Central memory CD4-positive, alpha-beta T cell (primary cell): Measurements from ENCODE around the gene GALNT13.

Experiments
- DNase-seq: peaks from one replicate; pipeline ENCODE4 v3.0.0; 2022
- total RNA-seq, 3 experiments: gene quantifications; one replicate each; lab custom pipeline; 2026; lab: John Stamatoyannopoulos, UW

The GALNT13 gene
- total RNA-seq: 0 reads per million in 3 experiments

DNA sequence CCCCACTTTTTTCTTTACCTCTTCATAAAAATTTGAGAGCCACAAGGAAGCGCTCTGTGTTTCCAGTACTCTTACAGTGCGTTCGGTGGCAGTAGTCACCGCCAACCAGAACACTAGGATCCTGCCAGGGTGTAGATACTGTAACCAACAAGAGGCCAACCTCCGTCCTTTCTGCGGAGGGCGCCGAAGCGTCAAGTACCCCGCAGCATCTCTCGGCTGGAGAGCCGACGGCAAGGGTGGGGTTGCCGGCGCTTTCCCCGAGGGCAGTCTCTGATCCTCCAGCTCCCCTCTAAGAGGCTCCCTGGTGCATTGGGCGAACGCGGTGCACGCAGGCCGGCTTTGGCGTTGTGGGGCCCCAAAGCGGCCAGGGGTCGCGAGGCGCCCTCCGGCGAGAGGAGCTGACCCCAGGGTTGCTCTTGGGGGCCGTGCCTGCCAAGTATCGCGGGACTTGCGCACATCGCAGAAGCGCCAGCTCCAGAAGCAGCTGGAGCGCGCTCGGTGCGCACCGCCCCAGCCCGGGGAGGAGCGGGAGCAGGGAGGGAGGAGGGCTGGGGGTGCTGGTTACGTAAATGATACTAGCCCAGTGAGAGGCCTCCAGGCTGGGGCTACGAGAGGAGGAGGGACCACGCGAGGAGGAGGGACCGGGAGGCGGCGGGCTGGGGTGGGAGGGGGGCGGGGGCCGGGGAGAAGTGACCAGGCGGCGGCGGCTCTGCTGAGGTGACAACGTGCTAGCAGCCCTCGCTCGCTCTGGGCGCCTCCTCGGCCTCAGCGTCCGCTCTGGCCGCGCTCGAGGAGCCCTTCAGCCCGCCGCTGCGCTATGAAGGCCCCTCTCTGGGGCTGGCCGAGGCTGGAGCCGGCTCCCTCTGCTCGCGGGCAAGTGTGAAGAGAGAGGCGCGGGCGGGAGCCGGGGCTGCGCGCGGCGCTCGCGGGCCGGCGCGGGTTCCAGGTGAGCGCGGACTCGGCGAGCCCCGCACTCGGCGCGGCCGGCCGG lies at the start of gene GALNT13:
Gene GALNT13, plus strand, starts transcription at position 692 of the 991 bp plus-strand sequence.
- no peak for DNase-seq

GRCh38 chr2:153823880-153824279 lies 47.8 kb upstream of the GALNT13 start:
- DNase-seq: no peak

- DNase-seq: no peak
These were observed 43.4 kb upstream of the GALNT13 start for GRCh38 chr2:153828335-153828734.

DNA sequence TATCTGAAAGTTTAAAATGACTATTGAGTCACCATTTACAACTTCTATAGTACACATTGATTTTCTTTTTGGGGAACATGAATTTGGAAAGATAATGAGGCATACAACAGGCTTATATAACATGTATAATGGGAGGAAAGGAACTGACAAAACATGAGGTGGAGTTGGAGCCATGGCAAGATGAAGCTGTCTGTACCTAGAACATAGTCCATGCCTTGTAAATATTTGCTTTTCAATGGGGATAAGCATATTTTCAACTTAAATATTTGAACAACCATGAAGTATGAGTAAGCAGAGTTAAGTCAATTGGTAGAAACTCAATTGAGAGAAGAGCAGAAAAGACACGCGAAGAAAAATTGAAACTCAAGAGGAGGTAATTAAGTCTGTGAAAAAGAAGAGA lies 37.1 kb upstream of the GALNT13 start:
- DNase-seq: no peak

DNA sequence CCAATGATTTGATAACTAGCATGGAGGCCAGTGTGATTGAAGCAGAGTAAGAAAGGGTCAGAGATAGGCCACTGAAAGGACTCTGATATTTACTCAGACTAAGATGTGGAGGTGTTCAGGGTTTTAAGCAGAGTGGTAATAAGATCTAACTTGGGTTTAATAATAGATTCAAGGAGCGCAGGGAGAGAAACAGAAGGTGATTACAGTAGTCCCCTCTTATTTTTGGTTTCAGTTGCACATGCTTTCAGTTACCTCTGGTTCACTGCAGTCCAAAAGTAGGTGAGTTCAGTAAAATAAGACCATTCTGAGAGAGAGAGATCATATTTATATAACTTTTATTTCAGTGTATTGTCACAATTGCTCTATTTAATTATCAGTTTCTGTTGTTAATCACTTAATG lies 13.5 kb upstream of the GALNT13 start:
- DNase-seq: no peak

DNA sequence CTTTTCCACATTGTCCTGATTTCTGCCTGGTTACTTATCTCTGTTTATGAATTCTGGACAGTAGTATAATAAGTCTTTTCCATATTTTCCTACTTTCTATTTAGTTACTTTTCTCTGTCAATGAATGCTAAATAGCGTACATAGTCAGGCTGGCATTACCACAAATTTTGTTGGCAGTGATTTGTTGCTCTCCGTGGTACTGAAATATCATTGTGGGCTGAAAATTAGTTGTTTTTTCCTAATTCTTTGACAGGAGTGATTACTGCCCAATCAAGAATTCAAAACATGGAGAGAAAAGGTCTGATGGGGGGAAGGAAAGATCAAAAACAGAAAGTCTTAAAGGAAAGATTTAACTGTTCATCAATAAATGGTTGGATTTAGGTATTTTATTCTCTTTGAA lies 7.7 kb upstream of the GALNT13 start:
- DNase-seq: no peak

GRCh38 chr2:153866595-153866994 lies 5.1 kb upstream of the GALNT13 start:
- DNase-seq: no peak

GRCh38 chr2:153870308-153870707 lies 1.4 kb upstream of the GALNT13 start:
- no peak for DNase-seq

GRCh38 chr2:153872311-153873051 lies 759 bp downstream of the GALNT13 start:
- no peak for DNase-seq

DNA sequence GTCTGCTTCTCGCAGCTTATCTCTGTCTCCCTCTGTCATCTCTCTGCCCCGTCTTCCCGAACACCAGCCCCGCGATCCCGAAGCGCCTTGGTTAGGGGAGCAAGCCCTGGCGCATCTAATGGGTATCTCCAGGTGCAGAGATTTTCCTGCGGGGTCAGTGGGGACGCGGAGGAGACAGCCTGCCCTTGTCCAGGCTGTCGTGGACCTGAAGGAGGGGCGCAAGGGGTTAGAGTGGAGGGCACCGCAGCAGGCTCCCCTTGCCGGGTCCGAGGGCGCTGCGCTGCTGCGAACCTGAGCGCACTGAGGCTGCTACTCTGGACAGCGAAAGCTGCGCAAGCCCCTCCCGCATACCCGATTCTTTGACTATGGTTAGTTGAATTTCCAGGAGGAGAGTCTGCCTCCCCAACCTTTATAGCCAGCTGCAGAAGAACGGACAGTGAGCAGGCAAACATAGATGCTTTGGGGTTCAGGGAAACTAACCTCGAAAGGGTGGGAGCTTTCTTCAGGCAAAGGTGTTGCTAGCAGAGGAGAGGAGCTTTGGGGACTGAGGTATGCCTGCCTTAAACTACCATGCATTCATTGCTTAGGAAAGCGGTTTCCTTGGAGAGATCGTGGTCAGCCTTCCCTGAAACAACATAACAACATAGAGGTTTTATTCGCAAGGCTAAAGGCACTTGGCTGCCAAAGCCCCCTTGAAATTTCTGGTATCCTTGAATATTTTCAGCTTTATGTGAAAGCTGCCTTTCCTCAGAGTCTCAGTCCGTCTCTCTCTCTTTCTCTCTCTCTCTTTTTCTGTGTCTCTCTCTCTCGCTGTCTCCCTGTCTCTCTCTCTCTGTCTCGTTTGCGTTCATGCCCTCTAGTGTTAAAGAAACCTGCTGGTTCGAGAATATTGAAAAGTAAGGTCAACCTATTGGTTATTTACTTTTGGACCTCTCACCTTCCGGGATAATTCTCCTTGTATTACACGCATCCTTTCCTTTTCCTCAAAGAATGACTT lies 1.6 kb downstream of the GALNT13 start:
- DNase-seq: no peak

- DNase-seq: no peak
These were observed 4.2 kb downstream of the GALNT13 start for GRCh38 chr2:153875801-153876466.

DNA sequence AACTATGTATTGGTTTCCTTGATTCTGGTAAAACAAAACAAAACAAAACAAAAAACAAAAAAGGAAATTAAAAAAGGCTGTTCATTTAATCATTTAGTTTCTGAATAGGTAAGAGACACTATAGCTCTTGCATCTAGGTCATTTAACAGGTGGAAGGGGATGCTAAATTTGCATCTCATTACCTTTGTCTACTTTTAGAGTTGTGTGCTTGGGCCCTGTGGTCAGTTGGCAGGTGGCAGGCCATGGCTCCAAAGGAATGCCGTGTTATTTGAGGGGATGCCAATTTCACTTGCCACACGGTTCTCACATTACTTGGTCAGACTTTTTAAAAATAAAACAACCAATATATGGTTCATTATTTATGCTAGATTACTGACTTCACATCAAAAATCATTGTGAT lies 9.2 kb downstream of the GALNT13 start:
- no peak for DNase-seq

GRCh38 chr2:153886833-153887232 lies 15.1 kb downstream of the GALNT13 start:
- DNase-seq: no peak

GRCh38 chr2:153890576-153890975 lies 18.9 kb downstream of the GALNT13 start:
- DNase-seq: no peak

- no peak for DNase-seq
These were observed 19.3 kb downstream of the GALNT13 start for GRCh38 chr2:153891051-153891450.

DNA sequence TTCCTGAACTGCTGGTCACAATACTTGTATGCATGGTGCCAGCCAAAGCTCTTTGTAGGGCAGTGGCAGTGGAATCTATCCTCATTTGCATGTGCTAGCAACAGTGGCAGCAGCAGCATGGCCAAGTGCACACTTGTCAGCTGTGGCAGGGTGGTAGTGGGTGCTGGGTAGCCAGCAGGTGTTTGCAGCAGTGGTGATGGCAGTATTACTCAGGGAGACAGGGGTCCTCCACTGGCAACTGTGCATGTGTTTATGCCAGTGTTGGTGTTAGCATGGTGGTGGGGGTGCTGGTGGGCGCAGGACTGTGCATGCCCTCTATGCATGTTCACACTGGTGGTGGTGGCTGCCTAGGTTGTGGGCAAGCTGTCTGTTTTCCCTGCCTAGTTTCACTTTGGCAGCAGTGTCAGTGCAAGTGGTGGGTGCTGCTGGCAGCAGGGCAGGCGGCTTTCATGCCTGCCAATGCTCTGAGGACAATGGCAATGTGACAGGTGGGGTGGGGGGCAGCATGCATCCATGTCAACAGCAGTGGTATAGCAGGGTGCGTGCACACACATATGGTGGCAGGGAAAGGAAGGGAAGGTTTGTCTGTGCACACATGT lies 41.2 kb downstream of the GALNT13 start:
- DNase-seq: no peak

DNA sequence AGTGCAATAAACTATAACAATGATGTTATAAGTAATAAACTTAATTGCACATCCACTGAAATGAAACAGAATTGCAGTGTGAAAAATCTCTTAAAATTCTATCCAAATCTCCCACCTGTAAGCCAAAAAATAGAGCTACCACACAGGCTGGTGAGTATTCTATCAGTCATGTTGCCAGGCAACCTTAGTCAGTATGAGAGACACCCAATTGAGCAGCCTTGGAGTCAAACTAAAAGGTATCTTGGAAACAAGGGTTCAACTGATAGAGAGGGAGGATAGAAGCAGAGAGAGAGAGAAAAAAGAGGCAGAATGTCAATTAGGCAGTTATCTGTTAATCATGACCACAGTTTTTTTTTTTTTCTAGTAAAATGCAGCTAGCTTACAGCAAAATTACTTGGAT lies 45.8 kb downstream of the GALNT13 start:
- no peak for DNase-seq

DNA sequence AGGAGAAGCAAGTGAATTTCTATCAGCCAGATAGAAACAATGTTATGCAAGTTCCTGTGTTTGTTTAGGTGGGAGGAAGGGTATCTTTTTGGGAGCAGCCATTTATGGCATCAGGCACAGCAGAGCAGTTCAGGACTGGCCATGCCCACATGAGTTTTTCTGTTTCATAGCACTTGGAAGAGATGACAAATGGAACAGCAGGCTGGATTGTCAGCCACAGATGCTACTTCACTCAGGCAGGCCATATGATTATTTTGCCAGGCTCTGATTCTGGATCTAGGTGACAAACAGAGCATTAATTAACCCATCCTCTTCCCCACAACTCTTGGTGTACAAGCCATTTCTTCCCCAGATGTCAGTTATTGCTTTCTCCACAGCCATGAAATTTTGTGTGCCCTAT lies 63.8 kb downstream of the GALNT13 start:
- DNase-seq: no peak

DNA sequence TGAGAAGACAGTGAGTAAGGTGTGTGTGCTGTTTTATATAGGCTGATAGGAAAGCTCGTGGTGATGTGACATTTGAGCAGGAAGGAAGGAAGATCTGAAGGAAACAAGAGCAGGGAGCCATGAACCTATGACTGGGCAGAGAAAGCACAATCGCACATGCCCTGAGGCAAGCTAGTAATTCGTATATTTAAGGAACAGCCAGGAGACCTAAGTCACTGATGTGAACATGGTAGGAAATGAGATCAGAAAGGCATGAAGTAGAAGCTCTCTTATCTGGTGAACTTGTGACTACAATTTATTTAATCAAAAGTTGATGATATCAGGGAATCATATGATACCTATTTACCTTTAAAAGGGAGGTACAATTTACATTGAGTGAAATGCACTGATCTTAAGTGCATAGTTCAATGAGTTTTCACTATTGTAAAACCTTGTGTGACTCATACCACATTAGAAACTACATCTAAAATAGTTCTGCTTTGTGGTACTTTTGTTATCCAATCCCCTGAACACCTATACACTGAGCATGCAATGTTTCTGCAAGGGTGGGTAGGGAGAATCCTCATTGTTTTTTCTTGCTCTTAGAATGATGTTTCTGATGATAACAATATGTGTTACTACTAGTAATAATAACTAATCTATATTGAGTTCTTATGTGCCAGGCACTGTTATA lies 67.5 kb downstream of the GALNT13 start:
- no peak for DNase-seq

GRCh38 chr2:153940511-153940910 lies 68.8 kb downstream of the GALNT13 start:
- no peak for DNase-seq

DNA sequence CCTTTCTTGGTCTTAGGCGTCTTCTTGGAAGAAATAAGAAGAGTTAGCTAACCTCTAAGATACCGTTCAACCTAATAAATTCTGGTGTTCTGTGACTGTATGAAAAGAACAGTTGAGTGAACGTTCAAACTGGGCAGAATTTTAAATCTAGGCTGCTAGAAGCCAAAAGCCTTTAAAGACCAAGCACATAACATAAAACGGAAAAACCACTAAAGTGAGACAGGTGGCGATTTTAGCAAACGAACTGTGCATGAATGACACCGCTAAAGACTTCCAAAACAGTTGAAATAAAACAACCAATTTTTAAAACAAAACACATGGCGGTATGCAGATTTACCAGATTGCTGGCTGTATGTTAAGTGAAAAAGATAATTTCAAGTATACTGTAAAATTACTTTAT lies 73.1 kb downstream of the GALNT13 start:
- DNase-seq: no peak
